Left forelimb (tissue), 1 donor: ENCODE results near the gene ZNF514.
"Not testable (repeated sequence)": the region's sequence is repeated elsewhere in the genome, so short reads cannot be mapped to it uniquely, and the experiment has no call there.

Experiments
- DNase-seq: peaks from one replicate; pipeline ENCODE4 v3.0.0-alpha.2; 2018; ENCODE audit warnings: low spot score

Gene ZNF514

DNA sequence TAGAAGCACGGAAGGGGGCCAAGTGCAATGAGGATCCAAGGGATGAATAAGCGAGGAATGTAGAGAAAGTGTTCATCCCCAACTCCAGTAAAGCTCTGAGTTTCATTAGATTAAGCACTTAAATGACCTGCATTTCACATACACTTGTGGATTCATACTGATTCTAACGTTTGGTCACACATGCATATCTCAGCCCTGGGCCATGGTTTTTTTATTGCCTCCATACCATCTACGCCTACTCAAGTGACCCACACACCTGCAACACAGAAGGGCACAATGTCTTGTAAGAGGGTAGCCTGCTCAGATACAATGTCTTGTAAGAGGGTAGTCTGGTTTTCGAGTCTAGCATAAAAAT lies 37.5 kb downstream of the ZNF514 start:
- DNase-seq, result no peak

DNA sequence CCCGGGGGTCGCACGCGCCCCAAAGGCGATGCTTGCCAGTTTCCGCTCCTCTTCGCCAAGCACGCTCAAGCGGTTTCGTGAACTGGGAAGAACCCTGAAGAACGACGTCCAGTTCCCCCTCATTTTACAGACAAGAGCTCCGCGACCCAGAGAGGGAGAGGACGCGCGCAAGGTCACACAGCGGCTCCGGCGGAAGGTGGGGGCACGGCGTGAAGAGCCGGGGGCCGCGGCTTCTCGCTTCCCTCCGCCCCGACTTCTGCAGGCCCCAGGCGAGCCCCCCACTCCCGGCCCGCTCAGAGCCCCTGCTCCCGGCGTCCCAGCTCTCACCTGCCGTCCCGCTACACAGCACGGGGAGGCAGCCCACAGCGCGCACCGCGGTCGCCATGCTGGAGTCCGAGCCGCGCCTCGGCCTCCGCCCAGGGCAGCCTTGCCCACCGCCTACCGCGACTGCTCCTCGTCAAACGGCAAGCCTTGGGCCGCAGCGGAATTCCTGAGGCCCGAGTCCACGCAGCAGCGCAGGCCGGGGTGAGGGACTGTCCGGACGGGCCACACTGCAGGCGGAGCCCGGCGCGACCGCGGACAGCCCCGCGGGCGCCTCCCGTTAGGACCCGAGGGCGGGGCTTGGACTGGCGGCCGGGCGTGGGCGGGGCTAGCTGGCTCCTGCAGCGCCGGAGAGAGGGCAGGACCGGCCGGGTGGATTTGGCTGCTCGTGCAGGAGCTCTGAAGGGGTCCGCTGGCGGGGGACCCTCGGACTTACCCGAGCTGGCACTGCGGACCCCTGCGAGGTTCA lies 38.0 kb downstream of the ZNF514 start, which contains the start of gene MRPS5:
Gene MRPS5, minus strand, starts transcription at position 402 of the 790 bp plus-strand sequence. Its CDS starts 17 bp downstream, at position 385.
- peak; percentile 94 for DNase-seq

DNA sequence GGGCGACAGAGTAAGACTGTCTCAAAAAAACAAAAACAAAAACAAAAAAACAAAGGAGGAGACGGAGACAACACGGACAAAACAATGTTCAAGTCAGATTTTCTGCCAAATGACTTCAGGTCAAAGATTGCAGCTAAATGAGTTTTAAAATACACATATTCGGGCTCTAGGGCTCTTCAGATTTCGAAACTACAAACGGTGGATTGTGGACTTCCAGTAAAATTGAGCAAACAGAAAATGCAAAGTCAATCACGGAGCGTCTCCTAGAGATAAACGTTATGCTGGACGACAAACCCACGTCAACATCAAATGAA lies 38.6 kb downstream of the ZNF514 start:
- no peak for DNase-seq

DNA sequence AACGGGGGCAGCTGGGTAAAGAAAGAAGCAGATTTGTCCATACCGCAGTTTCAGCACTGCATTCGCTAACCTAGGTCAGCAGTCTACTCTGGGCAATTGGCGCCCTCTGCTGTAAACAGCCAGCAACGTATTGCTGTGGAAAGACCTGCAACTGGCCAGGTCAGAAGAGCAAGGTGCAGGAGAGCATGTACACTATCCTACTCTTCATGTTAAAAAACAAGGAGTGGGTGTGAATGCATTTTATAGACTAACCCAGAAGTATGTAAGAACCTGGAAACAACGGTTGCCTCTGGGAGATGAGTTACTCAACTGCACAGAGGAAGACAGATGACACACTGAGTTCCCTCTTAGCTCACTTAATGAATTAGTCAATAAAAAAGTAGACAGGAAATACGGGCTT lies 44.2 kb downstream of the ZNF514 start:
- DNase-seq, result no peak

DNA sequence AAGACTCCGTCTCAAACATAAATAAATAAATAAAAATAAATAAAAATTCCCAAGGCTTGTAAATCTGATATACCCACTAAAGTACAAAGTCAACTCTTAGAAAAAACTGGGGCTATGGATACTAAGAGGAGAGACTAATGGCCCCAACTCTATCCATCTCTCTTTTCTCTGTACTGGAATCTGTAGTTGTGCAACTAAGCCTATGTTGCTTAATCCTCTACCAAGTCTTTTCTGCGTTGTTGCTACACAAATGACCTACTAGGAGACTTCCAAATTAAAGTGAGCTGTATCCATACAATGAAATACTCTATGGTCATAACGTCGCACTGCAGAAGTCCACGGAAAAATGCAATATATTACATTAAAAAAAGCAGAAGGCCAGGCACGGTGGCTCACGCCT lies 46.2 kb downstream of the ZNF514 start:
- no peak for DNase-seq

DNA sequence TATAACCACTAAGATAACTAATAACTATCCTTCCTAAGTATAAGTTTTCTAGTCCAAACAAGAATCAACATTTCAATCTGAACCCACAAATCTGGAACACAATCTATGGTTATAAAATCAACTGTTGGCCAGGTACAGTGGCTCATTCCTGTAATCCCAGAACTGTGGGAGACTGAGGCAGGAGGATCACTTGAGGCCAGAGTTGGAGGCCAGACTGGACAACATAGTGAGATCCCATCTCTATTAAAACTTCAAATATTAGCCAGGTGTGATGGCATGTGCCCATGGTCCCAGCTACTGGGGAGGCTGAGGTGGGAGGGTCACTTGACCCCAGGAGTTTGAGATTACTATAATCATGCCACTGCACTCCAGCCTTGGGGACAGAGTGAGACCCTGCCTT lies 49.3 kb downstream of the ZNF514 start:
- no peak for DNase-seq

DNA sequence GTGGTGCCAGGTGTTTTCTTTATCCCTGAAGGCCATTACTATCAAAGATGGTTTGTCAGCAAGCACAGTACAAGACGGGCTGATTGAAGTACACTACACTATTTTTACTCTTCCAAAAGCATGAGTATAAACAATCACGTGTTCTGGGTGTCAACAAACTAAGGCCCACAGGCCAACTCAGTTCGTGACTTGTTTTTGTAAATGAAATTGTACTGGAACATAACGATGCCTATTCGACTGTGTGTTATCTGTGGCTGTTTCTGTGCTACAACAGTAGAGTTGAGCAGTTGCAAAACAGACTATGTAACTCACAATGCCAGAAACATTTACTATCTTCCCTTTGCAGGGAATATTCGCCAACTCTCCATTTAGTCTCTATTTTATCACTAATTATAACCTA lies 50.4 kb downstream of the ZNF514 start:
- DNase-seq, result no peak

DNA sequence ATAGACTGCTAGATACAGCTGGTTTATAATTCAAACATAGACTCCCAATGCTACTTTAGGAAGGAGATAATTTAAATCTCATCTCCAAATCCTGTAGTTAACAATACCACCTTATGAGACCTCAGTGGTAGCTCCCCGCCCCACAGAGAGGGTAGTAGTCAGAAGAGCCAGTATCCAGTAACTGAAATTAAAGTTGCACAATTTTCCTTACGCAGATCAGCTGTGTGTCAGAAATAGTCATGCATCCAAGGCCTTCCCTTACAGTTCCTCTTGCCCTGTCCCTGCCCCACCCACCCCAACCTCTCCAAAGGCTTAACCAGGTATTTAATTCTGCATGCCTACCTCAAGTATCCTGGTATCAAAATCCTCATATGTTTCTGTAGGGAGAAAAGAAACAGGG lies 53.6 kb downstream of the ZNF514 start:
- no peak for DNase-seq

DNA sequence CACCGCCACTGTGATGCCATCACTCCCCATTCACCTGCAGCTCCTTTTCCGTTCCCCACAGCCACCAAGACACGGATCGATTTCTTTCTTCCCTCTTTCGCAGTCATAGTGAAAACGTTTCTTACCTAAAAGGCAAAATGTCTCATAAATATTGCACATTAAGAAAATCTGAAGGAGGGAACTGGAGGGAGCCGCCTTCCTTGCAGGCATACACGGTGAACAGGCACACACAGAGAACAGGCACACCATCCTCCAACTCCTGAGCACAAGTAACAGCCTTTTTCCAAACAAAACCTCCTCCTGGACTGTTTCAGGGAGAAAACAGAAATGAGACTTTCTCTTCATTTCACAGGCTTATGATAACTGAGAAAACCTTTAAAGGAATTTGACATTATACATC lies 55.0 kb downstream of the ZNF514 start:
- DNase-seq, result no peak

DNA sequence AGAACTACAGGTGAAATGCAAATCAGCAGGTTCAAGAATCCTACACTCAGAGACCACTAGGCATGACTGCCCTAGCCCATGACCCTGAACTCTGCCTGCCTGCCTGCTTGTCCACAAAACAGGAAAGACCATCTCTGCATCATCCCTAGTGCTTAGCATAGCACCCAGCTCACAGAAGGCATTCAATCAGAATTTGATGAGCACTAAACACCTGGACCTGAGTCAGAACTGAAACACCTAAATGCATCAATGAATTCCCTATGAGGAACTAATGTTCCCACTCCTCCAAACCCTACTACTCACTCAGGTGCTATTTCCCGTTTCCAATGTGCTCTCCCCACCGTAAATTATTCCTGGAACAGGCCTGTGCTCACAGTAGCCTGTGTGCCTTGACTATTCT lies 59.7 kb downstream of the ZNF514 start:
- DNase-seq, result no peak

DNA sequence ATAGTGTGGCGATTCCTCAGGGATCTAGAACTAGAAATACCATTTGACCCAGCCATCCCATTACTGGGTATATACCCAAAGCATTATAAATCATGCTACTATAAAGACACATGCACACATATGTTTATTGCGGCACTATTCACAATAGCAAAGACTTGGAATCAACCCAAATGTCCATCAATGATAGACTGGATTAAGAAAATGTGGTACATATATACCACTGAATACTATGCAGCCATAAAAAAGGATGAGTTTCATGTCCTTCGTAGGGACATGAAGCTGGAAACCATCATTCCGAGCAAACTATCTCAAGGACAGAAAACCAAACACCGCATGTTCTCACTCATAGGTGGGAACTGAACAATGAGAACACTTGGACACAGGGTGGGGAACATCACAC lies 61.4 kb downstream of the ZNF514 start:
- not testable (repeated sequence) for DNase-seq
